ENCODE data around the gene SLC38A10. TPM values are rescaled to one million over a fixed set of nuclear protein-coding genes. Genes with fewer than 3 reads are reported as not detected.

The SLC38A10 gene
- total RNA-seq, 2 experiments from 2014 or later, result 56.0 to 147 TPM

GRCh38 chr17:81314398-81315081 is 19.4 kb upstream of the SLC38A10 start:
- ChIA-PET CTCF (ENCODE audit: unreplicated experiment) (no interaction called here), POLR2A (interaction anchor here (0.5 to 1.0 kb wide), 2 partner anchors 17 to 525 kb away, joined by 3 read pairs; no protein-coding TSS in a partner anchor)
- Histone ChIP-seq H3K9me2 (ENCODE audit: insufficient read depth, low read length) (no peaks in the 10 kb centered on the region), H3K4me3 (ENCODE audit: low read depth, low read length, poor library complexity, severe bottlenecking) (no peak overlapping the region), H3K9me3 (ENCODE audit: low read length) (no peaks in the 10 kb centered on the region), H3K4me2 (ENCODE audit: low read length) (no peak overlapping the region), H3K27ac (ENCODE audit: low read depth, low read length, poor library complexity, severe bottlenecking) (no peak overlapping the region), H3K79me2 (ENCODE audit: insufficient read depth, low read depth, low read length) (no peaks in the 10 kb centered on the region), H3K4me1 (ENCODE audit: insufficient read depth, low read length, poor library complexity, severe bottlenecking) (no peaks in the 10 kb centered on the region), H3K36me3 (ENCODE audit: insufficient read depth, low read length) (no peaks in the 10 kb centered on the region), H4K20me1 (ENCODE audit: insufficient read depth, low read length) (no peaks in the 10 kb centered on the region), H2AFZ (ENCODE audit: low read length) (no peak overlapping the region)
- no TSS peak for BruUV-seq (replicated peaks)
- TF ChIP-seq EZH2phosphoT487 (IDR thresholded peaks at IDR 0.05; ENCODE audit: borderline replicate concordance, low read depth, low read length) (no peak), CTCF (conservative IDR thresholded peaks at IDR 0.05; ENCODE audit: low read length) (no peak)
- intact Hi-C loops (cut with micrococcal nuclease; ENCODE audit: unreplicated experiment), result no loop called here
- DNase-seq (ENCODE audit: low spot score), result no peak

- DNase-seq (ENCODE audit: low spot score), result no peak
- Histone ChIP-seq H3K36me3 (ENCODE audit: insufficient read depth, low read length) (no peaks in the 10 kb centered on the region), H3K4me2 (ENCODE audit: low read length) (no peak overlapping the region), H2AFZ (ENCODE audit: low read length) (no peak overlapping the region), H3K4me3 (ENCODE audit: low read depth, low read length, poor library complexity, severe bottlenecking) (no peak overlapping the region), H3K27ac (ENCODE audit: low read depth, low read length, poor library complexity, severe bottlenecking) (no peak overlapping the region), H3K79me2 (ENCODE audit: insufficient read depth, low read depth, low read length) (no peaks in the 10 kb centered on the region), H3K4me1 (ENCODE audit: insufficient read depth, low read length, poor library complexity, severe bottlenecking) (no peaks in the 10 kb centered on the region), H3K9me2 (ENCODE audit: insufficient read depth, low read length) (no peaks in the 10 kb centered on the region), H4K20me1 (ENCODE audit: insufficient read depth, low read length) (no peaks in the 10 kb centered on the region), H3K9me3 (ENCODE audit: low read length) (no peaks in the 10 kb centered on the region)
- BruUV-seq (replicated peaks), result no TSS peak
- POLR2A ChIA-PET, result no interaction called here
- CTCF ChIA-PET (ENCODE audit: unreplicated experiment), result no interaction called here
- intact Hi-C loops (cut with micrococcal nuclease; ENCODE audit: unreplicated experiment), result no loop called here
- TF ChIP-seq EZH2phosphoT487 (IDR thresholded peaks at IDR 0.05; ENCODE audit: borderline replicate concordance, low read depth, low read length), result no peak
- no peak for TF ChIP-seq CTCF (conservative IDR thresholded peaks at IDR 0.05; ENCODE audit: low read length)
Observed at GRCh38 chr17:81313776-81314397, 18.8 kb upstream of the SLC38A10 start.

All from OCI-LY7 (cell line).